ENCODE data around the gene LMTK3. TPM values are rescaled to one million over a fixed set of nuclear protein-coding genes. Genes with fewer than 3 reads are reported as not detected.
A peak's percentile ranks its signal among the peaks of the same experiment; 100 is the strongest.

LMTK3 gene
- total and polyA plus RNA-seq, 9 of the 15 experiments (the other 6 are each of a cell fraction or from before 2014, with no cell fraction given): 0.35 to 12.3 (median 2.0) TPM; not detected in 2

- TF ChIP-seq ZNF668 (CRISPR knock-in tag; IDR thresholded peaks at IDR 0.05): no peak
- peak; percentile 88 for TF ChIP-seq BRD9 (IDR thresholded peaks at IDR 0.05; ENCODE audit: low read depth, partially characterized antibody)
- peak; percentile 63; the same call in 1 of the 2 replicates for TF ChIP-seq ATF7 (IDR thresholded peaks at IDR 0.05)
- TF ChIP-seq TAL1 (IDR thresholded peaks at IDR 0.05): no peak; the same call in 1 of the 2 replicates
- TF ChIP-seq ZNF23 (CRISPR knock-in tag; IDR thresholded peaks at IDR 0.05): no peak
- no peak for TF ChIP-seq ZNF133 (CRISPR knock-in tag; IDR thresholded peaks at IDR 0.05)
- no peak for TF ChIP-seq ZNF583 (CRISPR knock-in tag; IDR thresholded peaks at IDR 0.05)
- TF ChIP-seq ZNF175 (CRISPR knock-in tag; IDR thresholded peaks at IDR 0.05; ENCODE audit: low read depth): no peak
- no peak for TF ChIP-seq FIP1L1 (IDR thresholded peaks at IDR 0.05; ENCODE audit: low read depth, low read length, poor library complexity, severe bottlenecking)
- TF ChIP-seq NELFE (IDR thresholded peaks at IDR 0.05; ENCODE audit: insufficient read depth, insufficient read length): no peak
- 0 out of 2 replicates have a peak, but pooled peaks have one; percentile 10 for TF ChIP-seq CBX5 (IDR thresholded peaks at IDR 0.05; ENCODE audit: borderline replicate concordance, low read depth)
- TF ChIP-seq ZNF347 (CRISPR knock-in tag; IDR thresholded peaks at IDR 0.05; ENCODE audit: low read depth): no peak
- TF ChIP-seq SMARCB1 (IDR thresholded peaks at IDR 0.05; ENCODE audit: insufficient read length, low read depth): no peak
- TF ChIP-seq ZNF174 (CRISPR knock-in tag; IDR thresholded peaks at IDR 0.05): no peak
- no peak for TF ChIP-seq ZBED1 (IDR thresholded peaks at IDR 0.05)
- TF ChIP-seq ELF1 (tag; IDR thresholded peaks at IDR 0.05): no peak
- no peak for TF ChIP-seq AFF4 (CRISPR knock-in tag; IDR thresholded peaks at IDR 0.05)
- no peak for TF ChIP-seq POLR3A (IDR thresholded peaks at IDR 0.05; ENCODE audit: borderline replicate concordance, extremely low read depth, insufficient read depth, insufficient read length)
These were observed 9.9 kb downstream of the LMTK3 start (continued) for GRCh38 chr19:48501494-48502349.
